Measurements from ENCODE around the gene PEDS1. TPM values are rescaled to one million over a fixed set of nuclear protein-coding genes. Genes with fewer than 3 reads are reported as not detected.

Gene PEDS1
- 29.8 and 38.4 TPM in 2 replicates for polyA plus RNA-seq

GRCh38 chr20:50153500-50154377, at the start of gene PEDS1:
Gene PEDS1 (minus strand): TSS chr20:50153723. CDS start chr20:50153637, 86 bp downstream.

GRCh38 chr20:50190251-50191064, 36.9 kb upstream of the PEDS1 start, which contains the start of gene CEBPB:
Gene CEBPB (plus strand): TSS chr20:50190830. CDS start chr20:50191034, 204 bp downstream.

DNA sequence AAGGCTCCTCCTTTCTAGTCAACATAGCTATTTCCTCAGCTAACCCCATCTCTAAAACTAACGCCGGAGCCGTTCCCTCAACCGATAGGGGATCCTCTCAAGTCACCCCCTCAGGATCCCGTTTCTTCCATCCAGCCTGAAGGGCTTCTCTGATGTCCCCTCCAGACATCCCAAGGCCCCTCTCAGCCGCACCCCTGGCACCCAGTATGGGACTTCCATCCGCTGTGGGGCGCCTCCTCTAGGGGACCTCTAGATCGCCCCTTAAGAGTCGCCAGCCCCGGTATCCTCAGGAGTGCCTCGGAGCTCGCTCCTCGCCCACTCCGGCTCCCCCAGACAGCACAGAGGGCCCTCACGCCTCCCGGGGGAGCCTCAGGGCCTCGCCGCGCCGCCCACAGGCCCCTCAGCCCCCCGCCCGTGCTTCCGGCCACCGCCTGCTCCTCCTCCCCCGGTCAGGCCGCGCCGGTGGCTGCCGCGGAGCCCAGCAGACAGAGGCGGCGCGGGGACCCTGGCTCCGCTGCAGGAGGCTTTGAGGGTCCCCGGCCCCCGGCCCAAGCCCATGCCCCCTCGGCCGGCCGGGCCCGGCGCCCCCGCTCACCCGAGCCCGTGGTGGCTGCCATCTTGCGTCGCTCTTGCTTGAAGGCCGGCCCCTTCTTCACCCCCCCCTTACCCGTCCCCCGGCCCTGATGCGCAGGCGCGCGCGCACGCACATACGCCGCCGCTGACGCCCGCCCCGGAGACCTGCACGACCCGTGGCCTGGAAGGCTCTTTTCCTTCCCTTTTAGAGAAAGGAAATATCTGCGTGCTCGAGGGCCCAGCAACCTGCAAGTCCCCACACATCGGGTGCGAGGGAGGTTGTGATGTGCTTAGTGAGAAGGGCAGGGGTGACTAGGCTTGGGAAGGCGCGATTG, 40.8 kb downstream of the PEDS1 start, which contains the start of gene UBE2V1:
Gene UBE2V1 (minus strand): TSS at position 639 of the 908 bp plus-strand sequence. CDS start 22 bp downstream, at position 617.

Other genes starting within 250 kb of the PEDS1 start
- gene SPATA2, start 238.2 kb downstream of the PEDS1 start, polyA plus RNA-seq, result 1.8 and 2.6 TPM in 2 replicates
- gene RNF114, start 217.3 kb downstream of the PEDS1 start, polyA plus RNA-seq, result 20.4 and 23.4 TPM in 2 replicates
- gene SNAI1, start 170.7 kb downstream of the PEDS1 start, polyA plus RNA-seq, result 0.34 TPM in 1 of 2 replicates, not detected in the other
- gene UBE2V1, start 40.6 kb downstream of the PEDS1 start, polyA plus RNA-seq, result 227 and 334 TPM in 2 replicates
- 0.15 and 1.0 TPM in 2 replicates for gene CEBPB, start 37.1 kb upstream of the PEDS1 start, polyA plus RNA-seq

Measured in Purkinje cell (primary cell).